VCaP (cell line): ENCODE data around the gene RPS19.

Experiments
- H3K27ac ChIP-seq: fragments of 450-650 bp; 2 replicates; pipeline ENCODE4 v1.5.1; 2017
- CTCF ChIP-seq: fragments of 450-650 bp; conservative IDR thresholded peaks from 2 replicates; pipeline ENCODE4 v1.5.1; 2017; ENCODE audit warnings: mild to moderate bottlenecking, moderate library complexity

Gene RPS19

GRCh38 chr19:41859213-41859617, 840 bp upstream of the RPS19 start:
- no peak for TF ChIP-seq CTCF
- peak overlapping the region; percentile 99 for H3K27ac ChIP-seq

- H3K27ac ChIP-seq: peak overlapping the region; percentile 99
- no peak for TF ChIP-seq CTCF
Observed at GRCh38 chr19:41860419-41861115, 512 bp downstream of the RPS19 start.

GRCh38 chr19:41861116-41861768, 1.2 kb downstream of the RPS19 start:
- no peak for TF ChIP-seq CTCF
- peak overlapping the region; percentile 99 for H3K27ac ChIP-seq

- TF ChIP-seq CTCF: no peak
- peak overlapping the region; percentile 99; the same call in 1 of the 2 replicates for H3K27ac ChIP-seq
Observed at GRCh38 chr19:41861846-41862245, 1.8 kb downstream of the RPS19 start.

- peak overlapping the region; percentile 99; the same call in 1 of the 2 replicates for H3K27ac ChIP-seq
Observed at GRCh38 chr19:41862445-41862986, 2.5 kb downstream of the RPS19 start.

GRCh38 chr19:41863209-41863931, 3.3 kb downstream of the RPS19 start:
- peak overlapping the region; percentile 99; the same call in 1 of the 2 replicates for H3K27ac ChIP-seq

More at GRCh38 chr19:41862445-41862986, 2.5 kb downstream of the RPS19 start:
- TF ChIP-seq CTCF: no peak

More at GRCh38 chr19:41863209-41863931, 3.3 kb downstream of the RPS19 start:
- TF ChIP-seq CTCF: no peak
